IMR-90 (cell line): ENCODE results near the gene CTIF.

Experiments used
- CEBPB ChIP-seq: IDR thresholded peaks from 2 replicates; pipeline ENCODE4 v1.6.1; 2012; ENCODE audit warnings: low read depth, low read length, improper control_type of control experiment
- CTCF ChIP-seq: conservative IDR thresholded peaks from 2 replicates; pipeline ENCODE4 v1.5.1; 2012; ENCODE audit warnings: mild to moderate bottlenecking, low read depth, low read length, improper control_type of control experiment
- ELK1 ChIP-seq: fragments of 150-350 bp; IDR thresholded peaks from 2 replicates; pipeline ENCODE4 v1.6.1; 2016; ENCODE audit warnings: low read depth, mild to moderate bottlenecking, low read length, moderate library complexity, borderline replicate concordance
- FOS ChIP-seq: fragments of 150-350 bp; IDR thresholded peaks from 2 replicates; pipeline ENCODE4 v1.6.1; 2016; ENCODE audit warnings: low read depth, low read length
- MAFK ChIP-seq: IDR thresholded peaks from 2 replicates; pipeline ENCODE4 v1.6.1; 2012; ENCODE audit warnings: low read depth, low read length, improper control_type of control experiment
- MAZ ChIP-seq: IDR thresholded peaks from 2 replicates; pipeline ENCODE4 v1.6.1; 2012; ENCODE audit warnings: low read depth, mild to moderate bottlenecking, low read length, improper control_type of control experiment, moderate library complexity, borderline replicate concordance
- MXI1 ChIP-seq: IDR thresholded peaks from 2 replicates; pipeline ENCODE4 v1.6.1; 2012; ENCODE audit warnings: low read depth, mild to moderate bottlenecking, low read length, moderate library complexity, borderline replicate concordance
- NFE2L2 ChIP-seq: fragments of 150-350 bp; IDR thresholded peaks from 2 replicates; pipeline ENCODE4 v1.6.1; 2016; ENCODE audit warnings: low read depth, mild to moderate bottlenecking, low read length
- POLR2A ChIP-seq: IDR thresholded peaks from 2 replicates; pipeline ENCODE4 v1.6.1; 2012; ENCODE audit warnings: mild to moderate bottlenecking, low read depth, low read length
- RAD21 ChIP-seq: IDR thresholded peaks from 2 replicates; pipeline ENCODE4 v1.6.1; 2012; ENCODE audit warnings: low read length, improper control_type of control experiment
- RCOR1 ChIP-seq: IDR thresholded peaks from 2 replicates; pipeline ENCODE4 v1.6.1; 2012; ENCODE audit warnings: mild to moderate bottlenecking, low read length, improper control_type of control experiment; ENCODE audit not compliant: insufficient replicate concordance
- RFX5 ChIP-seq: IDR thresholded peaks from 2 replicates; pipeline ENCODE4 v1.8.0; 2012; ENCODE audit warnings: low read depth, mild to moderate bottlenecking, low read length, moderate library complexity
- SMC3 ChIP-seq: fragments of 150-350 bp; IDR thresholded peaks from 2 replicates; pipeline ENCODE4 v1.6.1; 2016; ENCODE audit warnings: low read depth, mild to moderate bottlenecking, antibody characterized with exemption, low read length, moderate library complexity
- USF2 ChIP-seq: fragments of 150-350 bp; IDR thresholded peaks from 2 replicates; pipeline ENCODE4 v1.6.1; 2017; ENCODE audit warnings: mild to moderate bottlenecking, antibody characterized with exemption, low read length, low read depth

GRCh38 chr18:48901145-48902022, 362.6 kb downstream of the CTIF start:
- TF ChIP-seq CTCF = no peak
- no peak for TF ChIP-seq POLR2A
- no peak for TF ChIP-seq RFX5
- no peak for TF ChIP-seq FOS
- no peak for TF ChIP-seq RAD21
- no peak for TF ChIP-seq USF2
- TF ChIP-seq MXI1 = no peak
- no peak for TF ChIP-seq MAFK
- TF ChIP-seq SMC3 = no peak
- TF ChIP-seq MAZ = no peak
- TF ChIP-seq CEBPB = no peak
- no peak for TF ChIP-seq RCOR1
- no peak for TF ChIP-seq ELK1
- TF ChIP-seq NFE2L2 = no peak
